Ovary (tissue), 3 donors: ENCODE data around the gene ZSCAN18.
"Not testable (repeated sequence)": the region's sequence is repeated elsewhere in the genome, so short reads cannot be mapped to it uniquely, and the experiment has no call there.

Source experiments
- CTCF ChIP-seq, 3 donors: fragments of 450-650 bp in 2 of 3; fragments of 200-600 bp in 1 of 3; IDR thresholded peaks; one replicate each; pipeline versions ENCODE4 v1.5.1 to v1.8.0; 2016 to 2022; ENCODE audit warnings: antibody characterized with exemption in 3 of 3, mild to moderate bottlenecking in 1 of 3
- EP300 ChIP-seq: sonication (generic); formaldehyde crosslinking; IDR thresholded peaks from one replicate; pipeline ENCODE4 v1.6.1; 2017; ENCODE audit warnings: antibody characterized with exemption
- POLR2A ChIP-seq: fragments of 450-650 bp; IDR thresholded peaks from one replicate; pipeline ENCODE4 v1.6.1; 2017; ENCODE audit warnings: antibody characterized with exemption, mild to moderate bottlenecking, moderate library complexity
- donor health status: DM: no; HTN: no; CAD: no.

GRCh38 chr19:58147475-58147874, 49.4 kb upstream of the ZSCAN18 start:
- TF ChIP-seq CTCF (IDR thresholded peaks at IDR 0.05); POLR2A; EP300: not testable (repeated sequence)
